Measurements from ENCODE around the gene NLRP10. TPM values are rescaled to one million over a fixed set of nuclear protein-coding genes. Genes with fewer than 3 reads are reported as not detected.
"Not testable (repeated sequence)": the region's sequence is repeated elsewhere in the genome, so short reads cannot be mapped to it uniquely, and the experiment has no call there.

The NLRP10 gene
- not detected for polyA plus RNA-seq

- no peak within 1 kb of the TSS for H3K27ac ChIP-seq (ENCODE audit: low read depth, low read length)
- WGBS, 3 donors, result 86 to 90% (median 88%) methylated on average over 1 of the region's 1 CpG
Observed at GRCh38 chr11:7965386-7965785, at the start of gene NLRP10. Gene NLRP10, minus strand, starts transcription at chr11:7965447. Its CDS starts 1,952 bp downstream, at chr11:7963495.

- H3K27ac ChIP-seq (ENCODE audit: low read depth, low read length), result no peak overlapping the region
- 80 to 90% (median 82%) methylated on average over 5 of the region's 5 CpGs for WGBS, 3 donors
Observed at GRCh38 chr11:8013833-8014232, 48.6 kb upstream of the NLRP10 start.

- no peak overlapping the region for H3K27ac ChIP-seq (ENCODE audit: low read depth, low read length)
- WGBS, 3 donors, result 43 to 58% (median 54%) methylated on average over 4 of the region's 4 CpGs
Observed at GRCh38 chr11:8011981-8012444, 46.8 kb upstream of the NLRP10 start.

GRCh38 chr11:8011371-8011770, 46.1 kb upstream of the NLRP10 start:
- no peak overlapping the region for H3K27ac ChIP-seq (ENCODE audit: low read depth, low read length)
- 70 to 74% (median 72%) methylated on average over 2 of the region's 2 CpGs for WGBS, 3 donors

- 87 to 97% (median 88%) methylated on average over 3 of the region's 3 CpGs for WGBS, 3 donors
- no peak overlapping the region for H3K27ac ChIP-seq (ENCODE audit: low read depth, low read length)
Observed at GRCh38 chr11:8009856-8010255, 44.6 kb upstream of the NLRP10 start.

GRCh38 chr11:8008212-8008611, 43.0 kb upstream of the NLRP10 start:
- no peak overlapping the region for H3K27ac ChIP-seq (ENCODE audit: low read depth, low read length)
- WGBS, 3 donors, result 50 to 52% (median 52%) methylated on average over 4 of the region's 4 CpGs

GRCh38 chr11:8006349-8006977, 41.2 kb upstream of the NLRP10 start:
- H3K27ac ChIP-seq (ENCODE audit: low read depth, low read length), result no peak overlapping the region

- no peak overlapping the region for H3K27ac ChIP-seq (ENCODE audit: low read depth, low read length)
Observed at GRCh38 chr11:8005556-8005955, 40.3 kb upstream of the NLRP10 start.

- WGBS, 3 donors, result 86 to 93% (median 90%) methylated on average over 2 of the region's 2 CpGs
Observed at GRCh38 chr11:8004008-8004407, 38.8 kb upstream of the NLRP10 start.

GRCh38 chr11:8003187-8003586, 37.9 kb upstream of the NLRP10 start:
- WGBS, 3 donors, result 65 to 79% (median 66%) methylated on average over 7 of the region's 7 CpGs
- no peak overlapping the region for H3K27ac ChIP-seq (ENCODE audit: low read depth, low read length)

More at GRCh38 chr11:8004008-8004407, 38.8 kb upstream of the NLRP10 start:
- H3K27ac ChIP-seq (ENCODE audit: low read depth, low read length), result no peak overlapping the region

GRCh38 chr11:8002676-8003075, 37.4 kb upstream of the NLRP10 start:
- 56 to 67% (median 66%) methylated on average over 1 of the region's 1 CpG for WGBS, 3 donors
- H3K27ac ChIP-seq (ENCODE audit: low read depth, low read length), result no peak overlapping the region

GRCh38 chr11:8000390-8000789, 35.1 kb upstream of the NLRP10 start:
- H3K27ac ChIP-seq (ENCODE audit: low read depth, low read length), result no peak overlapping the region
- WGBS, 3 donors, result 71 to 77% (median 72%) methylated on average over 5 of the region's 5 CpGs

GRCh38 chr11:7999795-8000194, 34.5 kb upstream of the NLRP10 start:
- no peak overlapping the region for H3K27ac ChIP-seq (ENCODE audit: low read depth, low read length)
- 91 to 95% (median 91%) methylated on average over 10 of the region's 10 CpGs for WGBS, 3 donors

GRCh38 chr11:7994581-7995278, 29.5 kb upstream of the NLRP10 start:
- H3K27ac ChIP-seq (ENCODE audit: low read depth, low read length), result no peak overlapping the region
- WGBS, 3 donors, result 65 to 88% (median 66%) methylated on average over 6 of the region's 6 CpGs

- WGBS, 3 donors, result 0% methylated on average over 6 to 9 of the region's 13 CpGs
- H3K27ac ChIP-seq (ENCODE audit: low read depth, low read length), result not testable (repeated sequence)
Observed at GRCh38 chr11:7987560-7987883, 22.3 kb upstream of the NLRP10 start.

- no peak within 1 kb of the TSS for H3K27ac ChIP-seq (ENCODE audit: low read depth, low read length)
- 0 to 1% (median 0%) methylated on average over 47 of the region's 47 CpGs for WGBS, 3 donors
Observed at GRCh38 chr11:7986768-7987559, 21.7 kb upstream of the NLRP10 start, which contains the start of gene EIF3F. Gene EIF3F, plus strand, starts transcription at chr11:7987337. Its CDS starts 16 bp downstream, at chr11:7987353.

- H3K27ac ChIP-seq (ENCODE audit: low read depth, low read length), result no peak overlapping the region
- 73 to 91% (median 76%) methylated on average over 7 of the region's 7 CpGs for WGBS, 3 donors
Observed at GRCh38 chr11:7983832-7984590, 18.8 kb upstream of the NLRP10 start.

- WGBS, 3 donors, result 73 to 96% (median 79%) methylated on average over 1 of the region's 1 CpG
- H3K27ac ChIP-seq (ENCODE audit: low read depth, low read length), result no peak overlapping the region
Observed at GRCh38 chr11:7982582-7983119, 17.4 kb upstream of the NLRP10 start.

Measured in adipose tissue (tissue), 3 donors.